Effector memory CD4-positive, alpha-beta T cell (primary cell): Measurements from ENCODE around the gene TRIP13.

ENCODE experiments used
- DNase-seq, 3 donors: peaks; one replicate each; pipeline ENCODE4 v3.0.0-alpha.2; 2020
- H3K27ac ChIP-seq: 2 replicates; pipeline ENCODE4 v1.7.0; 2013; ENCODE audit warnings: mild to moderate bottlenecking, low read length, moderate library complexity; ENCODE audit not compliant: insufficient read depth, poor library complexity, severe bottlenecking
- H3K27me3 ChIP-seq: replicated peaks from 2 replicates; pipeline ENCODE4 v1.7.0; 2013; ENCODE audit warnings: mild to moderate bottlenecking, low read length; ENCODE audit not compliant: insufficient read depth, control insufficient read depth, poor library complexity, severe bottlenecking
- H3K36me3 ChIP-seq: 2 replicates; pipeline ENCODE4 v1.7.0; 2013; ENCODE audit warnings: mild to moderate bottlenecking, low read length, moderate library complexity; ENCODE audit not compliant: control insufficient read depth, insufficient read depth
- H3K4me1 ChIP-seq: 2 replicates; pipeline ENCODE4 v1.7.0; 2013; ENCODE audit warnings: low read length, mild to moderate bottlenecking; ENCODE audit not compliant: control insufficient read depth, insufficient read depth, poor library complexity, severe bottlenecking
- H3K4me3 ChIP-seq: 2 replicates; pipeline ENCODE4 v1.7.0; 2013; ENCODE audit warnings: low read length, low read depth, mild to moderate bottlenecking; ENCODE audit not compliant: insufficient read depth, poor library complexity, severe bottlenecking
- H3K9me3 ChIP-seq: 2 replicates; pipeline ENCODE4 v1.7.0; 2013; ENCODE audit warnings: mild to moderate bottlenecking, low read length, moderate library complexity; ENCODE audit not compliant: control insufficient read depth

Gene TRIP13

DNA sequence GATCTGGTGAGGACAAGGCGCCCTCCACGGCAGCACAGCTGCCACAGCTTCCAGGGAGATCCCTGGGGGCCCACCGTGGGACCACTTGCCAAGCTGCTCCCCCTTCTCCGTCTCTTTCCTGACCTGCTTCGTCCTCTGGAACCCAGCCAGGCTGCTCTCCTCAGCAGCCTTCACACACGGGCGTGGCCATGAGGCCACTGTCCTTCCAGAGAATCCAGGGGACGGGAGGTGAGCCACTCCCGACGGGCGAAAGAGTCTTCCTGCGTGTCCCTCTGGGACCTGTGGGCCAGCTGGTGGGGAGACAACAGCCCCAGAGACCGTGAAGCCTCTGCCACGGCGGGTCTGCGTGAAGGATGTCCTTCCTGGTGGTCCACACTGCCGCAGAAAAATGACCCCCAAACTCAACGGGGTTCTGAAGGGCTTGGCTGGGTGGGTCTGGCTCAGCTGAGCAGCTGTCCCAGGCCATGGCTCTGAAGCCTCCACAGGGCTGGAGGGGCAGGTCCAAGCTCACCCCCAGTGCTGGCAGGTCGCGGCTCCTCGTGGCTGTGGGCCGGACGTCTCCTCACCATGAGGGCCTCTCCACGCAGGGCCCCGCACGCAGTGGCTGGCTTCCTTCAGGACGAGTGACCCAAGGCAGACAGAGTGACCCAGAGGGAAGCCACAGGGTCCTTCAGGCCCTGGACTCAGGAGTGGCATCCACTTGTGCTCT lies 68.5 kb downstream of the TRIP13 start:
- H3K27me3 ChIP-seq: peaks cover 7% of the 10 kb centered on the region
- peaks cover 17% of the 10 kb centered on the region for H3K4me1 ChIP-seq
- no peak overlapping the region for H3K27ac ChIP-seq
- H3K4me3 ChIP-seq: no peak overlapping the region
- no peaks in the 10 kb centered on the region for H3K36me3 ChIP-seq
- no peaks in the 10 kb centered on the region for H3K9me3 ChIP-seq
- no peak for DNase-seq

DNA sequence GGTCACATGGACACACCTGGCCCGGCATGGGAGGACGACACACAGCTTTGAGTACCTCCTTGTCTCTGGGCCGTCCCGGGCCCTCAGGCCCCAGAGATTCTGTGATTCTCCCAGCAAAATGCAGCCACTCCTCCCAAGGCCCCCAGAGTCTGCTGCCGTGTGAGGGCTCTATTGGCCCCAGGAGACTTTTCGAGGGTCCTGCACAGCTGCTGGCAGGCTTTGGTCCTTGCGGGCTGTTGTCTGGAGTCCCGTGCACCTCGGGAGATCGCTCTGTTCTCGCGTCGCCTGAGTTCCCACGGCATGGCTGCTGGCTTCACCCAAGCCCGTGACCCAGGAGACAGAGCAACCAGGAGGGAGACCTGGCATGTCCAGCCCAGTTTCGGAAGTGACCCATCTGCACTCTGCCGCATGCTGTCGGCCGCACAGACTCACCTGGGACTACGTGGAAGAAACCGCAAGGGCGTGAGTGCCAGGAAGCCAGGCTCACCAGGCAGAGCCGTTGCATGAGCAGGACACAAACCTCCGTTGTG lies 69.1 kb downstream of the TRIP13 start:
- Histone ChIP-seq H3K27me3 (peaks cover 7% of the 10 kb centered on the region), H3K9me3 (no peaks in the 10 kb centered on the region), H3K4me1 (peaks cover 13% of the 10 kb centered on the region), H3K27ac (no peak overlapping the region), H3K36me3 (no peaks in the 10 kb centered on the region), H3K4me3 (no peak overlapping the region)
- DNase-seq: no peak

DNA sequence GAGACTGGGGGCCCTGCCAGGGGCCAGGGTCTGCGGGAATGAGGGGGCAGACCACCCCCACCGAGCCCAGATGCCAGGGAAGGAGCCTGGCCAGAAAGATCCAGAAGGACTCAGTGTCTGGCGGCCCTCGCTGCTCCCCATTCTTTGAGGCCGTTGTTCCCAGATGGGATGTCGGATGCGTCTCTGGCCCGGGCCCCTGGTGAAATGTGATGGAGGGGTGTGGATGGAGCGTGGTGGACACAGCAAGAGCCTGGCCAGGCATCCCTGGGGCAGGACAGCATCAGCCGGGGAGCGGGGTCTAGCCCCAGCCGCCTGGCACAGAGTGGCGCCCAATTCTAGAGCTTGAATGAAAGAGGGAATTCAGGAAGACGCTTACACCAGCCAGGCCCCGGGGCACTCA lies 69.7 kb downstream of the TRIP13 start:
- Histone ChIP-seq H3K9me3 (no peaks in the 10 kb centered on the region), H3K4me1 (peaks cover 7% of the 10 kb centered on the region), H3K27ac (no peak overlapping the region), H3K27me3 (peaks cover 11% of the 10 kb centered on the region), H3K4me3 (no peak overlapping the region), H3K36me3 (no peaks in the 10 kb centered on the region)
- DNase-seq: no peak

DNA sequence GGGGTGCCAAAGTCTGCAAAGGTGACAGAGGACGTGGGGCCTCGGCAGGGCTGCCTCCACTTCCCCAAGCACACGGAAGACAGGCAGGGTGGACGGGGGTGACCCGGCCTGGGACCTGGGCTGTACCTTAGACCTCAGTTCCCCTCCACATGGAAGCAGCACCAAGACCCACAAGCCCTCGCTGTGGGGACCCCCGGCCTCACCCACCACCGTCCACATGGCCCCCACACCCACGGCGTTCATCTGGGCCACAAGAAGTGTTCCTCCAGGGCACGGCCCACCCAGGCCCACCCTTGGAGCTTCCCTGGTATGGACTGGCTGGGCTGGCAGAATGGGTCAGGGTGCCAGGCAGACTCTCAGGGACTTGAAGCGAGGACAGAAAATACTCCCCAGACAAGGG lies 70.1 kb downstream of the TRIP13 start:
- Histone ChIP-seq H3K9me3 (no peaks in the 10 kb centered on the region), H3K27ac (no peak overlapping the region), H3K4me3 (no peak overlapping the region), H3K4me1 (peaks cover 4% of the 10 kb centered on the region), H3K27me3 (peaks cover 11% of the 10 kb centered on the region), H3K36me3 (no peaks in the 10 kb centered on the region)
- no peak for DNase-seq

DNA sequence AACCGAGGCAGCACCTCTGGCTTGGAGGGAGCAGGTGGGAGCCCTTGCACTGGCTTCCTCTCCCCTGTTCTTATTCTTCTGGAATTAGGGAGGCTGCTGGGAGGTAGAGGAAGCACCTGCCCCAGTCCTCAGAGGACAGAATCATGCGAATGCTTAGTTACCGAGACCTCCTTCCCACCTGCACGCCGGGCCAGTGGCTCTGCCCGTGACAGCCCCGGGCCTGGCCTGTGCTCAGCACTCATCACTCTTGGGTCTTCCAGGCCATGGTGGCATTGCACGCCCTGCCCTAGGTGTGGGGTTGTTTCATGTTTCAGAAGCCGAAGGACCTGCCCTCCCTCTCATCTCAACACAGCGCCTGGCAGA lies 70.6 kb downstream of the TRIP13 start:
- no peak for DNase-seq
- no peaks in the 10 kb centered on the region for H3K9me3 ChIP-seq
- H3K27ac ChIP-seq: no peak overlapping the region
- H3K4me3 ChIP-seq: no peak overlapping the region
- peaks cover 4% of the 10 kb centered on the region for H3K4me1 ChIP-seq
- H3K27me3 ChIP-seq: peaks cover 11% of the 10 kb centered on the region
- H3K36me3 ChIP-seq: no peaks in the 10 kb centered on the region

DNA sequence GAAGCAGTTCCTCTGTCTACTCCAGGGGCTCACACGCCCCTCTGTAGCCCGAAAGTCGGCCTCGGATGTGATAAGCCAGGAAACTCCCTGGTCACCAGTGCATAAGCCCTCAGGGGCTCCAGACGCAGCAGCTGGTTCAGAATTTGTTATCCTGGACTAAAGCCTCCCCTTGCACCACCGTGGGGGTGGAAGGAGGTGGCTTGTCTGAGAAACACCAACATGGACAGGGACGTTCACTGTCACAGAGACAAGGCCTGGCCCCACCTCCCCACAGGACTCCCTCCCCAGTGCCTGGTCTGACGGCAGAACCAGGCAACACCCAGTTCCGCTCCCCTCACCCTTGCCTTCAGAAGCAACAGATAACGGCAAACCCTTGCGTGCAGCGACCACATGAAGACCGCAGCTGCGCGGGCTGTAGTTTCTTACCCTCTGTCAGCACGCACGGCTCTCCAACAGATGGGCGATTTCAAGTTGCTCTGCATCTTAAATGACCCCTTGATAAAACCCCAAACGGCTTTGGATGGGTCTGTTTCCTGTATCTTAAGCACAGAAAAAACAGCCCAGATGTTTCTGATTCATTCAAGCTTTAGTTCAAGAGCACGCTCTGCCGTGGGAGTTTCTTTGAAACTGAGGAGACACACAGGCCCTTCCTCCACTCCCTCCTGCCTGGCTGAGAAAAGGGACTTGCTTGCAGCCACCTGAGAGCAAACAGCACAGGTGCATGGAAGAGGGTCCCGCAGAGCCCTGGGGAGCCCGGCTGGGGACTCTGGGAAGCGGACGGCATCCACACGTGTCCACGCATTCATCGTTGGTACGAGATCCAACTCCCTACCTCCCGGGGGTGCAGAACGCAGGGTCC lies 71.2 kb downstream of the TRIP13 start:
- Histone ChIP-seq H3K27me3 (peaks cover 11% of the 10 kb centered on the region), H3K36me3 (no peaks in the 10 kb centered on the region), H3K9me3 (no peaks in the 10 kb centered on the region), H3K4me3 (peak overlapping the region; percentile 24), H3K27ac (no peak overlapping the region), H3K4me1 (peaks cover 4% of the 10 kb centered on the region)
- DNase-seq: no peak

DNA sequence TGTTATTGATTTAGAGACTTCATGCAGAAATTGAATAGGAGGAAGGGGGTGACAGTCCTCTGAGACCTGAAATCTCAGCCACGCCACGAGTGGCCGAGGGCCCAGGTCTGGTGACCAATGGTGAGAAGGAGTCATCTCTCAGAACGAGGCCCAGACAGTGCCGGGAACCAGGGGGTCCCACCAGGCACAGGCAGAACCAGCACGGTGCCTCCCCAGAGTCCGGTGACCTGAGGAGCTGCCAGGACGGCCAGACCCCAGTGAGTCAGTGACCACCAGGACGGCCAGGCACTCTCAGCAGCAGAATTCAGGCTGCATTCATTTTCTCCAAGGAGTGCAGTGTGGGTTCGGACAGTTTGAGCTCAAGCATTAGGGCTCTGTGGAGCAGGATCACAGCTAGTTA lies 72.1 kb downstream of the TRIP13 start:
- no peak overlapping the region for H3K4me3 ChIP-seq
- no peaks in the 10 kb centered on the region for H3K36me3 ChIP-seq
- no peaks in the 10 kb centered on the region for H3K9me3 ChIP-seq
- H3K27me3 ChIP-seq: peaks cover 11% of the 10 kb centered on the region
- no peak overlapping the region for H3K27ac ChIP-seq
- DNase-seq: no peak
- peaks cover 4% of the 10 kb centered on the region for H3K4me1 ChIP-seq

DNA sequence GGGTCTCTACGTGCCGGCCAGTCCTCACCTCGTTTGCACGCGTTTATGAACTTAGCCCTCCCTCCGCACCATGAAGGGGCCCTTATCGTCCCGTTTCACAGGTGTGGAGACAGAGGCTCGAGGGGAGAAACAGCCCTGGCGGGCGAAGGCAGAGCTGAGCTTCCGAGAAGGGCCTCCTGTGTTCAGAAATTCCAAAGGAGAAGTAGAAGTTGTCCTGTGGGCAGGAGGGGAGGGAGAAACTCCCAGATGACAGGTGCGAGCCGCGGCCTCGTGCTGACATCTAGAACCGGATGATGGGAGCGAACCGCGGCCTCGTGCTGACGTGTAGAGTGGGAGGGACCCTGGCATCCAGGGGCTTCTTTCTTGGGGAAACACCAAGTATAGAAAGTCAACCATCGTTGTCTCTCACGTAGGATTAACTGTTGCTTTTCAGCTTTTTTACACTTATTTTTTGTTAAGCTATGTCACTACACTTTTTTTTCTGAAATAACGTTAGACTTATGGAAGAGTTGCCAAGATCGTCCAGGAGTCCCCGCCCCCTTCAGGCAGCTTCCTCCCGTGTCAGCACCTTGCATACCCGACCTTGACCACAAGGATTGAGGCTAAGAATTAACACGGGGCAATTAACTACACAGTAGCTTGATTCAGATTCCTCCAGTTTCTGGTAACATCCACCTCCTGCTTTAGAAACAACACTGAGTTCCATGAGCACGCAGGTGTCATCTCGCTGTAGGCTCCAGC lies 73.1 kb downstream of the TRIP13 start:
- H3K27me3 ChIP-seq: peaks cover 11% of the 10 kb centered on the region

DNA sequence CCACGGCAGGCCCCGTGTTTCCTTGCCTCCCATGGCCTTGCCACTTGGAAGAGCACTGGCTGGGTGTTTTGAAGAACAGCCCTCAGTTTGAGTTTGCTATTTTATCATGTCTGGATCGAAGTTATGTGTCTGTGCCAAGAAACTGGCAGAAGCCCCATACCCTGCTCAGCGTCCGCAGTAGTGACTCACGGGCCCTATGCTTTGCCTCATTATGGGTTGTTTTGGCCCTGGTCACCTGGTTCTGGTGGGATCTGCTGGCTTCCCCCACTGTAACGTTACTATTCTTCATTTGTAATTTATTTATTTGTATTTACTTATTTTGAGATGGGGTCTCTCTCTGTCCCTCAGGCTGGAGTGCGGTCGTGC lies 73.6 kb downstream of the TRIP13 start:
- Histone ChIP-seq H3K9me3 (no peaks in the 10 kb centered on the region), H3K27ac (no peak overlapping the region), H3K27me3 (peaks cover 11% of the 10 kb centered on the region), H3K4me3 (no peak overlapping the region), H3K36me3 (no peaks in the 10 kb centered on the region), H3K4me1 (peaks cover 4% of the 10 kb centered on the region)
- DNase-seq: no peak

More for the DNA sequence above, 73.1 kb downstream of the TRIP13 start:
- H3K4me3 ChIP-seq: no peak overlapping the region
- DNase-seq: no peak
- no peak overlapping the region for H3K27ac ChIP-seq
- H3K36me3 ChIP-seq: no peaks in the 10 kb centered on the region
- no peaks in the 10 kb centered on the region for H3K9me3 ChIP-seq
- H3K4me1 ChIP-seq: peaks cover 4% of the 10 kb centered on the region
